ENCODE results near the gene MST1R. TPM values are rescaled to one million over a fixed set of nuclear protein-coding genes. Genes with fewer than 3 reads are reported as not detected.

The MST1R gene
- total and polyA plus RNA-seq, 2 experiments from 2014 or later: 0.32 to 0.35 TPM

GRCh38 chr3:49867400-49867799, 36.3 kb downstream of the MST1R start:
- in situ Hi-C loops (cut with MboI): no loop called here
- Histone ChIP-seq H3K9ac (no peak overlapping the region), H3K9me3 (ENCODE audit: low read depth) (no peaks in the 10 kb centered on the region), H3K4me2 (ENCODE audit: unreplicated experiment) (no peak overlapping the region), H3K9me2 (ENCODE audit: insufficient read depth) (no peaks in the 10 kb centered on the region), H3K79me2 (ENCODE audit: insufficient read depth) (no peaks in the 10 kb centered on the region), H3K27ac (no peak overlapping the region), H3K36me3 (ENCODE audit: low read depth) (no peaks in the 10 kb centered on the region), H3K27me3 (replicated peaks; ENCODE audit: insufficient read depth) (peaks cover 54% of the 10 kb centered on the region), H2AFZ (no peak overlapping the region), H3F3A (ENCODE audit: insufficient read depth) (no peaks in the 10 kb centered on the region), H3K4me1 (ENCODE audit: insufficient read depth) (no peaks in the 10 kb centered on the region), H4K20me1 (ENCODE audit: insufficient read depth) (no peaks in the 10 kb centered on the region), H3K4me3 (no peak overlapping the region)
- WGBS, 2 experiments (ENCODE audit: low coverage in 1 of 2, low lambda C conversion rate in 2 of 2, missing lambda C conversion rate in 2 of 2): 63 to 95% methylated on average over 1 of the region's 1 CpG
- TF ChIP-seq EZH2 (IDR thresholded peaks at IDR 0.05; ENCODE audit: insufficient read depth, poor library complexity, severe bottlenecking) (no peak), EZH2phosphoT487 (IDR thresholded peaks at IDR 0.05; ENCODE audit: insufficient read depth, low read depth) (no peak)
- DNase-seq: no peak

GRCh38 chr3:49865198-49865784, 38.4 kb downstream of the MST1R start:
- DNase-seq: no peak
- in situ Hi-C loops (cut with MboI): no loop called here
- Histone ChIP-seq H3K4me1 (ENCODE audit: insufficient read depth) (no peaks in the 10 kb centered on the region), H2AFZ (no peak overlapping the region), H3K4me3 (no peak overlapping the region), H3K9ac (no peak overlapping the region), H4K20me1 (ENCODE audit: insufficient read depth) (no peaks in the 10 kb centered on the region), H3K4me2 (ENCODE audit: unreplicated experiment) (no peak overlapping the region), H3K27me3 (replicated peaks; ENCODE audit: insufficient read depth) (peaks cover 46% of the 10 kb centered on the region), H3K27ac (no peak overlapping the region), H3K36me3 (ENCODE audit: low read depth) (no peaks in the 10 kb centered on the region), H3K9me2 (ENCODE audit: insufficient read depth) (no peaks in the 10 kb centered on the region), H3K79me2 (ENCODE audit: insufficient read depth) (no peaks in the 10 kb centered on the region), H3F3A (ENCODE audit: insufficient read depth) (no peaks in the 10 kb centered on the region), H3K9me3 (ENCODE audit: low read depth) (no peaks in the 10 kb centered on the region)
- 22 to 25% methylated on average over 7 of the region's 7 CpGs for WGBS, 2 experiments (ENCODE audit: low coverage in 1 of 2, low lambda C conversion rate in 2 of 2, missing lambda C conversion rate in 2 of 2)
- TF ChIP-seq EZH2 (IDR thresholded peaks at IDR 0.05; ENCODE audit: insufficient read depth, poor library complexity, severe bottlenecking) (no peak), EZH2phosphoT487 (IDR thresholded peaks at IDR 0.05; ENCODE audit: insufficient read depth, low read depth) (no peak)

- H3K9me3 ChIP-seq (ENCODE audit: low read depth): no peaks in the 10 kb centered on the region
- no peak overlapping the region for H3K27ac ChIP-seq
- in situ Hi-C loops (cut with MboI): no loop called here
- peaks cover 38% of the 10 kb centered on the region for H3K27me3 ChIP-seq (replicated peaks; ENCODE audit: insufficient read depth)
- no peaks in the 10 kb centered on the region for H3K9me2 ChIP-seq (ENCODE audit: insufficient read depth)
- no peaks in the 10 kb centered on the region for H3K79me2 ChIP-seq (ENCODE audit: insufficient read depth)
- DNase-seq: no peak
- no peak overlapping the region for H2AFZ ChIP-seq
- no peak overlapping the region for H3K9ac ChIP-seq
- TF ChIP-seq EZH2 (IDR thresholded peaks at IDR 0.05; ENCODE audit: insufficient read depth, poor library complexity, severe bottlenecking): no peak
- TF ChIP-seq EZH2phosphoT487 (IDR thresholded peaks at IDR 0.05; ENCODE audit: insufficient read depth, low read depth): no peak
- no peaks in the 10 kb centered on the region for H3K36me3 ChIP-seq (ENCODE audit: low read depth)
- no peaks in the 10 kb centered on the region for H3F3A ChIP-seq (ENCODE audit: insufficient read depth)
- H3K4me2 ChIP-seq (ENCODE audit: unreplicated experiment): no peak overlapping the region
- no peaks in the 10 kb centered on the region for H3K4me1 ChIP-seq (ENCODE audit: insufficient read depth)
- no peaks in the 10 kb centered on the region for H4K20me1 ChIP-seq (ENCODE audit: insufficient read depth)
- no peak overlapping the region for H3K4me3 ChIP-seq
- 28 to 41% methylated on average over 5 of the region's 5 CpGs for WGBS, 2 experiments (ENCODE audit: low coverage in 1 of 2, low lambda C conversion rate in 2 of 2, missing lambda C conversion rate in 2 of 2)
These were observed 39.2 kb downstream of the MST1R start for GRCh38 chr3:49864505-49864904.

GRCh38 chr3:49859576-49860305, 43.9 kb downstream of the MST1R start:
- no peak overlapping the region for H2AFZ ChIP-seq
- H3K27me3 ChIP-seq (replicated peaks; ENCODE audit: insufficient read depth): peaks cover 23% of the 10 kb centered on the region
- no peaks in the 10 kb centered on the region for H3K4me1 ChIP-seq (ENCODE audit: insufficient read depth)
- H3K9me2 ChIP-seq (ENCODE audit: insufficient read depth): no peaks in the 10 kb centered on the region
- H3K36me3 ChIP-seq (ENCODE audit: low read depth): no peaks in the 10 kb centered on the region
- no peak for DNase-seq
- no peaks in the 10 kb centered on the region for H4K20me1 ChIP-seq (ENCODE audit: insufficient read depth)
- H3K27ac ChIP-seq: no peak overlapping the region
- no peaks in the 10 kb centered on the region for H3F3A ChIP-seq (ENCODE audit: insufficient read depth)
- H3K79me2 ChIP-seq (ENCODE audit: insufficient read depth): peaks cover 13% of the 10 kb centered on the region
- H3K9me3 ChIP-seq (ENCODE audit: low read depth): no peaks in the 10 kb centered on the region
- no peak overlapping the region for H3K4me3 ChIP-seq
- WGBS, 2 experiments (ENCODE audit: low coverage in 1 of 2, low lambda C conversion rate in 2 of 2, missing lambda C conversion rate in 2 of 2): 42 to 47% methylated on average over 12 of the region's 12 CpGs
- H3K4me2 ChIP-seq (ENCODE audit: unreplicated experiment): no peak overlapping the region
- H3K9ac ChIP-seq: no peak overlapping the region
- no peak for TF ChIP-seq EZH2phosphoT487 (IDR thresholded peaks at IDR 0.05; ENCODE audit: insufficient read depth, low read depth)
- no peak for TF ChIP-seq EZH2 (IDR thresholded peaks at IDR 0.05; ENCODE audit: insufficient read depth, poor library complexity, severe bottlenecking)
- in situ Hi-C loops (cut with MboI): no loop called here
